ENCODE data around the gene DPM3. TPM values are rescaled to one million over a fixed set of nuclear protein-coding genes. Genes with fewer than 3 reads are reported as not detected.

The DPM3 gene
- total and polyA plus RNA-seq, 2 of the 13 experiments (the other 11 are each of a cell fraction or from before 2014, with no cell fraction given) = 23.2 to 53.4 TPM

DNA sequence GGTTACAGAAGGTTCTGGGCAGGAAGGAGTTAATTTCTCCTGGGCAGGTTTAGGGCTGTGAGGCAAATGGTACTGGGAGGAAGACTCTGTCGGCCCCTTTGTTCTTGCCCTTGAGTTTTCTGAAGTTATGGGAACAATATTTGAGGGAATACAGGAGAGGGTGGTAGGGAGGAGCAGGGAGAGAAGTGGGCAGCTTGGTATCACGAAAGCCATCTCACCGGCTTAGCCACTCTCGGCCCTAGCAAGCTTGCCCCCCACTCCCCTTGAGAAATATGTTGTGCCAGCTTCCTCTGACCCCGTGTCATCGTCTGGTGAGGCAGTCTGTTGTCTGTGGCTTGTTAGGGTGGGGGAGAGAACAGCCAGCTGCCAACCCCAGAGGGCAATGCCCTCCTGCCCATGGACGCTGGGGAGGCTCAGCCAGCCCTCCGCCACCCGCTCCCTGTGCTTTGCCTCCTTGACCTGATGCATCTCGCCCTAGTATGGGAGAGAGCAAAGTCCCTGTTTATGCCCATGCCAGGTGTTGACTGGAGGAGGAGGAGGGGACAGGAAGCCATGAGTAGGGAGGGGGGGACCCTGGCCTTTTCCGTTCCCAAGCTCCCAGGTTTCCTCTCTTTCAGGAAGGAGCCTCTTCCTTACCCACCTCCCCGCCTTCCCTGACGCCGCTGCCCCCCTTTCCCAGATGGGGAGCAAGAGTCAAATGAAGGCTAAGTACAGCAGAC lies 11.4 kb downstream of the DPM3 start (continued):
- TF ChIP-seq MEIS1 (CRISPR knock-in tag; IDR thresholded peaks at IDR 0.05; ENCODE audit: borderline replicate concordance) (no peak; the same call in 1 of the 2 replicates), ZNF703 (CRISPR knock-in tag; IDR thresholded peaks at IDR 0.05; ENCODE audit: borderline replicate concordance) (0 out of 2 replicates have a peak, but pooled peaks have one; percentile 52), PPARG (CRISPR knock-in tag; conservative IDR thresholded peaks at IDR 0.05) (0 out of 2 replicates have a peak, but pooled peaks have one; percentile 12), EED (CRISPR knock-in tag; IDR thresholded peaks at IDR 0.05) (no peak; the same call in 1 of the 2 replicates), ZNF746 (CRISPR knock-in tag; IDR thresholded peaks at IDR 0.05) (peak; percentile 97), SIN3A (IDR thresholded peaks at IDR 0.05; ENCODE audit: borderline replicate concordance, low read depth, low read length) (peak; percentile 80; the same call in 1 of the 2 replicates), ZNF407 (CRISPR knock-in tag; IDR thresholded peaks at IDR 0.05; ENCODE audit: not compliant biosample characterization) (no peak), ZEB1 (IDR thresholded peaks at IDR 0.05; ENCODE audit: insufficient replicate concordance, low read depth) (no peak), SMAD1 (CRISPR knock-in tag; IDR thresholded peaks at IDR 0.05; ENCODE audit: borderline replicate concordance, low read depth) (no peak), NFE2 (CRISPR knock-in tag; IDR thresholded peaks at IDR 0.05) (no peak), GZF1 (CRISPR knock-in tag; IDR thresholded peaks at IDR 0.05) (peak; percentile 56), ZNF329 (CRISPR knock-in tag; IDR thresholded peaks at IDR 0.05; ENCODE audit: low read depth) (0 out of 2 replicates have a peak, but pooled peaks have one; percentile 26)
- TF ChIP-seq, protein P1, sequence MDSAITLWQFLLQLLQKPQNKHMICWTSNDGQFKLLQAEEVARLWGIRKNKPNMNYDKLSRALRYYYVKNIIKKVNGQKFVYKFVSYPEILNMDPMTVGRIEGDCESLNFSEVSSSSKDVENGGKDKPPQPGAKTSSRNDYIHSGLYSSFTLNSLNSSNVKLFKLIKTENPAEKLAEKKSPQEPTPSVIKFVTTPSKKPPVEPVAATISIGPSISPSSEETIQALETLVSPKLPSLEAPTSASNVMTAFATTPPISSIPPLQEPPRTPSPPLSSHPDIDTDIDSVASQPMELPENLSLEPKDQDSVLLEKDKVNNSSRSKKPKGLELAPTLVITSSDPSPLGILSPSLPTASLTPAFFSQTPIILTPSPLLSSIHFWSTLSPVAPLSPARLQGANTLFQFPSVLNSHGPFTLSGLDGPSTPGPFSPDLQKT (CRISPR knock-in tag; IDR thresholded peaks at IDR 0.05; ENCODE audit: borderline replicate concordance) = no peak
- TF ChIP-seq, protein P2, sequence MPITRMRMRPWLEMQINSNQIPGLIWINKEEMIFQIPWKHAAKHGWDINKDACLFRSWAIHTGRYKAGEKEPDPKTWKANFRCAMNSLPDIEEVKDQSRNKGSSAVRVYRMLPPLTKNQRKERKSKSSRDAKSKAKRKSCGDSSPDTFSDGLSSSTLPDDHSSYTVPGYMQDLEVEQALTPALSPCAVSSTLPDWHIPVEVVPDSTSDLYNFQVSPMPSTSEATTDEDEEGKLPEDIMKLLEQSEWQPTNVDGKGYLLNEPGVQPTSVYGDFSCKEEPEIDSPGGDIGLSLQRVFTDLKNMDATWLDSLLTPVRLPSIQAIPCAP (CRISPR knock-in tag; IDR thresholded peaks at IDR 0.05; ENCODE audit: low read depth) = peak; percentile 82; the same call in 1 of the 2 replicates
- TF ChIP-seq, protein P3, sequence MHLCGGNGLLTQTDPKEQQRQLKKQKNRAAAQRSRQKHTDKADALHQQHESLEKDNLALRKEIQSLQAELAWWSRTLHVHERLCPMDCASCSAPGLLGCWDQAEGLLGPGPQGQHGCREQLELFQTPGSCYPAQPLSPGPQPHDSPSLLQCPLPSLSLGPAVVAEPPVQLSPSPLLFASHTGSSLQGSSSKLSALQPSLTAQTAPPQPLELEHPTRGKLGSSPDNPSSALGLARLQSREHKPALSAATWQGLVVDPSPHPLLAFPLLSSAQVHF (CRISPR knock-in tag; IDR thresholded peaks at IDR 0.05) = no peak
